ENCODE results near the gene ARHGEF16. TPM values are rescaled to one million over a fixed set of nuclear protein-coding genes. Genes with fewer than 3 reads are reported as not detected.

The ARHGEF16 gene
- 0.52 and 0.66 TPM in 2 replicates for total RNA-seq

GRCh38 chr1:3453891-3454810, at the start of gene ARHGEF16:
TSS of gene ARHGEF16 (plus strand) at chr1:3454665. CDS start at chr1:3463085, 8,420 bp downstream.

Other genes with a start within 250 kb of the ARHGEF16 start
- gene MEGF6, start 156.8 kb downstream of the ARHGEF16 start, total RNA-seq, result 87.9 and 91.8 TPM in 2 replicates
- gene TPRG1L, start 170.3 kb downstream of the ARHGEF16 start, total RNA-seq, result 34.6 and 36.2 TPM in 2 replicates
- 14.1 and 21.5 TPM in 2 replicates for gene WRAP73, start 195.4 kb downstream of the ARHGEF16 start, total RNA-seq
- gene TP73, start 197.9 kb downstream of the ARHGEF16 start, total RNA-seq, result 0.07 TPM in 1 of 2 replicates, not detected in the other

Data from smooth muscle cell of the pulmonary artery (primary cell).